Measurements from ENCODE around the gene FAM124B.
A peak's percentile ranks its signal among the peaks of the same experiment; 100 is the strongest.
"Not testable (repeated sequence)": the region's sequence is repeated elsewhere in the genome, so short reads cannot be mapped to it uniquely, and the experiment has no call there.

Gene FAM124B

DNA sequence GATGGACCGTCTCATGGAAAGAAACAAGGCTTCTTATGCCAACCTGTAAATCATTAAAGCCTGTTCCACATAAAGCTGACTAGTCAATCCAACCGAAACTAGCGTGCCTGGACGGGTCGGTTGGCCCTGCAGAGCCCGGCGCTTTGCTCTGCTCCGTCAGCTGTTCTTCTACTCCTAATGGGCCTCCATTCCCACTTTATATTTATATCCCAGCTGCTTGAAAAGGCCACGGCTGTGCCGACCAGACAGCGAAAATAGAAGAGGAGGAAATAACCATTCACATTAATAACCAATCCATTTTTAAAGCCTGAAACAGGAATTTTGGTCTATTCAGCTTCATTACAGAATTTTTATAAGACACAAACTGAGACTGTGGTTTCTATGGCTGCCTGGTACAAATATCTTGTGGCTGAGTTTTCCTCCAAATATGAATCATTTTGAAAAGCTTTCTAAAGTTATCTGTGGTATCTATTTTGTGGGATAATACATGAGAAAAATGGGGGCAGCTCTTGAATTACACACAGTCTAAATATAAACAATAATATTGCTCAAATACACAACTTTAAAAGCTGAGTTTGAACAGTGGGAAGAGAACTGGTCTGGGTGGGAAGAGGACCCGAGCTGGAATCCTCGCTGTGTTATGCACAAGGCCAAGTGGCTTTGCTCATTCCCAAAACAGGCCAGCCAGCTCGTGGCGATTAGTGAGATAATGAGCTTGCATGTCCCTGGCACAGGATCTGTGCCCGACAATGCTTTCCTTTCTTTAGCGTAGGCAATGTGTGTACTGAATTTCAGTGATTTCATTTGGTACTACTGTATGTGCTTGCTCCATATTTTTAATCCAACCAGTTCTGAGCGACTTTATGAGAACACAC is 10.5 kb upstream of the FAM124B start:
- DNase-seq: no peak

DNA sequence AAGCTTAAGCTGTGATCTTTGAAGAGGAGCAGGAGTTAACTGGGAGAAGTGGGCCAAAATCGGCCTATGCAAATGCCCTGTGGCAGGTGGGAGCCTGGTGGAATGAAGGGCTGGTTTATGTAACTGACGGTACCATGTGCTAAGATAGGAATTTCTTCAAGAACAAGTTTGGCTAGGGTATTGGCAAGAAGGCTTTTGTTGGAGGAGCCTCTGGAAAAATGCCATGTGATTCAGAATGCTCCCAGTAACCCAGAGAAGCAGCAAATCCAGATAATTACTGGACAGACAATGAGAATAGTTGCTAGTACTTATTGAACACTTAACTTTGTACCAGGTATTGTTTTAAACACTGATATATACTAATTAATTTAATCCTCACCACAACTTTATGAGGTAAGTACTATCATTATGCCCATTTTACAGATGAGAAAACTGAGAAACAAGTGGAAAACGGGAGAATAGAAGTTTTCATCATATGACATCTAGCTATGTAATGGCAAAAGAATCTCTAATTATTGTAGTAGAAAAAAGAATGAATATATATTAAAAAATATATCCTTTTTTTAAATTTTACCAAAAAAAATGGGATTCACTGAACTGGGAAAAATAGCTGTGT is 9.1 kb upstream of the FAM124B start:
- DNase-seq: no peak

DNA sequence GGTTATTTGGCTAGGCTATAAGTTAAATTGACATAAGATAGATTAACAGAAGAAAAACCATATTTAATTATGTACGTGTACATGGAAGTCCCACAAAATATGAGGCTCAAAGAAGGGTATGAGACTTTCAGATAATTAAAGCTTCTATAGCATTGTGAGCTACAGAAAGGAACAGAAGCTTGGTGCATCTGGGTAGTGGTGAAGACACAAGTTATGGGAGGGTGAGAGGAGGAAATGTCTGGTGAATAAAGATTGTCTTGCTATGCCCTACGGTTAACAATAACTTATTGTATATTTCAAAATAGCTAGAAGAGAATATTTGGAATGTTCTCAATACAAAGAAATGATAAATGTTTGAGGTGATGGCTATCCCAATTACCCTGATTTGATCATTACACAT is 6.8 kb upstream of the FAM124B start:
- no peak for DNase-seq

DNA sequence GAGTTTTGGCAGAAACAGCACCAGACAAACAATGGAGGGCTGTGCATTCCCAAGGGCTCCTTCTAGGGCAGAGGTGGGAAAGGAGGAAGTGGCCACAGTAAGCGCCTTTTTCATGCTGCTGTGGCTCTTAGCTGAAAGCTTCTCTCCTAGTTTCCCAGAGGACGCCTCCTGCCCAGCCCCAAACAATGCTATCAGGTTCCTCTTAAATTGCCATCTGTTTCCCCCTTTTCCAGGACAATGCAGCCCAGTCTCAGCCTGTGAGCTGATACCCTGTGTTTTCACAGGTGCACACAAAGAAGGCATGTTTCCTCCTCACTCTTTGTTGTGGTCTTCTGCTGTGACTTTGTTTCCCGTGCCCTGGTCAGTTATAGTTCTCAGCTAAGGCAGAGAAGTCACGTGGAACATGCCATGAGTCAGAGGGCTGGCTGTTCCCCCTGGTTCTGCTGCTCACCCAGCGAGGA is 5.4 kb upstream of the FAM124B start:
- peak; percentile 25 to 49 (median 42) for DNase-seq

DNA sequence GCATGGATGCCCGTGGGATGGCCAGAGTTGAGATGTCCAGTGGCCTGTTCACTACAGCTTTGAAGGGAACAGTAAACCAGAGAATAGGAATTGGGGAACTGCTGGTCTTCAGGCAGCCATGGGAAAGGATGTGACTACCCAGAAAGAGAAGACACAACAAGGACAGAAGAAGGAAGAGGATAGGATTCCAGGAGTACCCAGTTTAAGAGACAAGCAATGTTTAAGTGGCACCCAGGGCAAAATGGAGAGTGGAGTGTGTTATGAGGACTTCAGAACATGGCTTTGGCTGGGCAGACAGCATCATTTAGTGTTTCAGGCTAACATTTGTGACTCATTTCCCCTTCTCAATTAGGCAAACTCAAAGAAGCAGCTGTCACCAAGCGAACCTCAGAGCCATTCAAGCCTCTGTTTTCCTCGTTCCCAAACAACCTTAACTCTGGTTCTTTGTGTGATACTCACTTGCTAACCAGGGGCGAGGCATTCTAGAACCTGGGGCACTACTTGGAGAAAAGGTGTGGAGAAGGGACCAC is 4.0 kb upstream of the FAM124B start:
- DNase-seq: peak; percentile 15 to 51 (median 35)

DNA sequence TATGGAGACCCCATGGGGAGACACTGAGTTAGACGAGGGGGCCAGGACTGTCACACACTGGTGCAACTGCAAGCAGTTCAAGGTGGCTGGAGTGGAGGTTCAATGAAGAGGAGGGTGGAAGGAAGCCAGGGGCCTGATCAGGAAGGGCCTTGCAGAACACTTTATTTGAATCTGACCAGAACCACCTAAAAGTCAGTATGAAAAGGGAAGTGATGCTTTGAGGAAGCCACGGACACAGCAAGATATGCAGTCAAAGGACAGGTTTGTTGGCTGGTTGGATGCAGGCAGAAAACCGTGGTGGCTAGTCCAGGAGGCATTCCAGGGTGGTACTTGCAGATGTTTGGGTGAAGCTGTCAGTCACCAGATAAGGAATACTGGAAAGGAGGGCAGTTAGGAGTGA is 3.5 kb upstream of the FAM124B start:
- DNase-seq: peak; percentile 27 to 58 (median 48)

DNA sequence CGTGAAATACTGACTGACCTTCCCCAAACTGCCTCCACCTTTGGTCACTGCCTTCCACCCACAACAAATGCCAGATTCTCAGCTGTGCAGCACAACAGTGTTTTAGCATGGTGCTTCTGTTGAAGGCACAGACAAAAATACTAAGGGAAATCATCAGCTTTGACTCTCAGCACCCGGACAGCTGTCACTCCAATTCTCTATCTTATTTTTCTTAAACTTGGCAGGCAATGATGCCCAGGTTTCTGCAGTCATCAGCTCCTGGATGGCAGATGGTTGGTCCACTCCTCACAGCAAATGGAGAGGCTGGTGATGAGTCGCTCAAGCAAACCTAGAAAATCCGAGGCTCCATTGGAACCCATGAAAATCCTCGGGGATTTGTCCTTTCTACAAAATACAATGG is 2.9 kb upstream of the FAM124B start:
- DNase-seq: no peak

DNA sequence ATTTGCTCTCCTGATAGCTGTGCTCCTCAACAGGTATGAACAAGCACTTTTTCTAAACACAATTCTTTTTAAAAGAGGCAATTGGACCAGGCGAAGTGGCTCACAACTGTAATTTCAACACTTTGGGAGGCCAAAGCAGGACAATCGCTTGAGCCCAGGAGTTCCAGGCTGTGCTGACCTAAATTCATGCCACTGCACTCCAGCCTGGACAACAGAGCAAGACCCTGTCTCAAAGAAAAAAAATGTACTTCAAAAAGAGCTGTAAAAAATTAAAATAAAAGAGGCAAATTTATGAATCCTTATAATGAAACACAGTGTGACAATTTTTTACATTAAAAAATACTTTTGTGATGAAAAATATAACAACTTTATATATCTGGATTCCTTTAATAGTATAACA is 1.8 kb upstream of the FAM124B start:
- DNase-seq: no peak

DNA sequence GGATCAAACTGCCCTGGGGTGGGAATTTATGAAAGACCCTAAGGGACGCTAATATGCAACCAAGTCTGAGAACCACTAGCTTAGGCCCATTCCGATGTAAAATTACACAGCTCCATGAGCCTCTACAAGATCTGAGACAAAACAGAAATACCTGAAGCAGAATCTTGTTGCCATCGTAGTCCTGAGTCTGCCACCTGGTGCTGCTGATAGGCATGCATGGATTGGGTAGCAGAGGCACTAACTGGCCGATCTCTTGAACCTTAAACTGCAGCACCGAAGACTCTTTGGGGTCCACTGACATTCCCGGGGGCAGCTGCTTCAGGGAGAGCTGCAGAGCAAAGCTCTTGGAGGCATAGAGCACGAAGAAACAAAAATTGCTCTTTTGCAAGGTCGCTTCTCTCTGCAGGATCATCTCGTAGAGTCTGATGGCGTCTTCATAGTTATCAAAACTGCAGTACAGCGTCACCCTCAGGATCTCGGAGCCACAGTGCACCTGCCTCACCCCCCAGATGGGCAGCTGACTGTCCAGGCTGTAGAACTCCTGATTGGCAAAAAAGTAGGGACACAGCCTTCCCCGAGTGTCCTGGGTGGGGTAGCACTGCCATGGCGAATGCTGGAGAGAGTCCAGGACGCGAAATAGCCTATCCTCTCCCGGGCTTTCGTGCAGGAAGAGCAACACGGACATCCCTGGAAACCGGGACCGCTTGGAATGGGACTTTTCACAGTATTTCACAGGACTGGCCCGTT is 848 bp downstream of the FAM124B start:
- DNase-seq: peak in 3 of 4 experiments; percentile 8 to 15 (median 11)

DNA sequence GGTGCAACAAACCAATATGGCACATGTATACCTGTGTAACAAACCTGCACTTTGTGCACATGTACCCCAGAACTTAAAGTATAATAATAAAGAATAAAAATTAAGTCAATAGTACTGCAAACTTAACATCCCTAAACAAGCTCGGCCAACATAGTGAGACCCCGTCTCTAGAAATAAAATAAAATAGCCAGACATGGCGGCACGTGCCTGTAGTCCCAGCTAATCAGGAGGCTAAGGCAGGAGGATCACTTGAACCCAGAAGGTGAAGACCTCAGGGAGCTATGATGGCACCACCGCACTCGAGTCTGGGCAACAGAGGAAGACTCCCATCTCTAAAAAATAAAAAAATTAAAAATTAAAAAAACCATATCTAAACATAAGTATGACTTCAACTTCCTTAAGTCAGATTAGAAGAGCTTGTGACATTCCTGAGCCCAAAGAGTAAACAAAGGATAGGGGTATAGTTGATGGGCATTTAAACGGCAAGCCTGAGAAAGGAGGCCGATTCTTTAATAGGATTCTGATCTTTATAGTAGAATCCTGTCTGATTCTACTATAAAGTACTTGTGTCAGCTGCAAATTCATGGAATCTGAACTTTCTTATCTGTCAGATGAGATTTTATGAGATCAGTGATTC is 1.6 kb downstream of the FAM124B start:
- peak in 1 of 4 experiments; percentile 16 for DNase-seq

DNA sequence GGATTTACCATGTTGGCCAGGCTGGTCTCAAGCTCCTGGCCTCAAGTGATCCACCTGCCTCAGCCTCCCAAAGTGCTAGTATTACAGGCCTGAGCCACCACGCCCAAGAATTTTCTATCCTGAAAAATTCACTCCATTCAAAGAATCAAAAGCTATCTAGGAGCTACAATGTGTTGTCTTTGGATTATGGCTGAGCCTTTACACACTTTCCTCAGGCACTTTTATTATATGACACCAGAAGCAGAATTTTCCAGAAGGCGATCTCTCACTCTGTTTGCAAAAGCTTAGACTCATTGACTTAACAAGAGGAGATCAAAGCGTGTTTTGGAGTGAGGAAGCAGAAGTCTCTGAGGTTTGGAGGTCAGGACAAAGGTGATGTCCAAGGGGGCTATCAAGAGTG is 3.6 kb downstream of the FAM124B start:
- DNase-seq: no peak

DNA sequence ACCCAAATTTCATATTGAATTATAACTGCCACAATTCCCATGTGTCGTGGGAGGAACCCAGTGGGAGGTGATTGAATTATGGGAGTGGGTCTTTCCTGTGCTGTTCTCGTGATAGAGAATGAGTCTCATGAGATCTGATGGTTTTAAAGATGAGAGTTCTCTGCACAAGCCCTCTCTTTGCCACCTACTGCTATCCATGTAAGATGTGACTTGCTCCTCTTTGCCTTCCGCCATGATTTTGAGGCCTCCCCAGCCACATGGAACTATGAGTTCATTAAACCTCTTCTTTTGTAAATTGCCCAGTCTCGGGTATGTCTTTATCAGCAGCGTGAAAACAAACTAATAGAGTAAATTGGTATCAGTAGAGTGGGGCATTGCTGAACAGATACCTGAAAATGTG is 4.8 kb downstream of the FAM124B start:
- DNase-seq: not testable (repeated sequence)

DNA sequence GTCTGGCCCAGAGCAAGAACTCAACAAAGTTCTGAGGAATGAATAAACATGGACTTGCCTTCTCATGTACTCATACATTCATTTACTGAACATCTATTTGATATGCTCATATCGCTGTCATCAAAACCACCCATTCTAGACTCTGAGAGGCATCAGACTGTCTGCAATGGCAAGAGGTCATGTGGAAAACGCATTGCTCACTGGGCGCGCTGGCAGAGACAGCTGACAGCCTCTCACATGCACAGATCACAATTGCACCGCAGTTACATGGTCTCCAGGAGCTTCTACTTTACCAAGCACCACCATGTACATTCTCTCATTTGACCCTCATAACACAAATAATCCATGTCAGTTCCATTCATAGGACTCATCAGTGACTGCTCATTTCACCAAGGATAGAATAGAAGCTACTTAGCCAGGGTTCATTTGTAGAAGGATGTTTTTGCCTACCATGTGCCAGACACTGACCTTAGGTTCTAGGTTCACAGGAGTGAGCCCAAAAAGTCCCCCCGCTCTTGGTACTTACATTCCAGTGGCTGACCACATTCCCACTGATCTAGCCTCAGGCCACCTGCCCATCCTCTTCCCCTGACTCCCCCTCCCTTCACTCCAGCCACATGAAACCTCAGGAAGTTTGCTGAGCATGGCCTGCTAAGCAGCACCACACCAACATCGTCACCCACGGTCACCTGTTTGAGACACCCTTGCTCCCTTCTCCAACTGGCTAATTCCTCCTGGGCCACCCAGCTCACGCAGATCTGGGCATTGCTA is 6.1 kb downstream of the FAM124B start:
- DNase-seq: no peak

DNA sequence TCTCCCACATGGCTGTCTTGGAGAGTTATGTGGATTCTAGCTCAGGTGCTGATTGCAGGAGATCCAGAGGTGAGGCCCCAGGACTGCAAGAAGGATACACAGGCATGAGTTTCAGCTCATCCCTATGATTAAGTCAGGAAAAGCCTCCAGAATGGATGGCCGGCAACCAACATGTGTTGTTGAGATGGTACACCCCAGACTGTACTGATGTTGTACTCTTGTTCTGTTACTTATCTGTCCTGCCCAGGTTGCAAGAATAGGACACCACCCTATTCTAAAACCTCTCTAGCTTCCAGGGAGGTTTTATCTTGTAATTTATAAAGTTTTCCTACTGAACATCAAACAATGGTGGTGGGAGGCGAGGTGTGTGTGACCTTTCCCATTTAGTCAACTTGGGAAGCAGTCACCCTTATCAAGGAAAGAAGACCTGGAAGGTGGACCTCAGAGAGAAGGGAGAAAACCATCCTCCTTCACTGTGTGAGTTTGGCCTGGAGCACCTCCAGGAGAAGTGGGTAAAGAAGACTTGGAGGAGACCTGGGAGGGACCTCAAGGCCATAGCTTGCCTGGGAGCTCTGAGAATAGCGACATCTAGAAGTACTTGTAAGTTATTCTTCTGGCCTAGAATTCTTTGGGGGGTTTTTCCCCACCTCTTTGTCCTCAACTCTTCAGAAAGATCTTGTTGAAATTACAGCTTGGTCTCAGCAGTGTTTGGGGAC is 8.6 kb downstream of the FAM124B start:
- no peak for DNase-seq

DNA sequence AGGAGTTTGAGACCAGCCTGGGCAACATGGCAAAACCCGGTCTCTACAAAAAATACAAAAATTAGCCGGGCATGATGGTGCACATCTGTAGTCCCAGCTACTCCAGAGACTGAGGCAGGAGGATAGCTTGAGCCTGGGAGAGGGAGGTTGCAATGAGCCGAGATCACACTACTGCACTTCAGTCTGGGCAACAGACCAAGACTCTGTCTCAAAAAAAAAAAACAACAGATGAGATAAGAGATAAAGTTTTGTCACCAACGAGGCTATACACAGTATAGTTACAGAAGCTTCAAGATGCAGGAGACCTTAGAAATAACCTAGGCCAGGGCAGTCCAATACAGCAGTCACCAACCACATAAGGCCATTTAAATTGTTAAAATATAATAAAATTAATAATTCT is 9.4 kb downstream of the FAM124B start:
- no peak for DNase-seq

DNA sequence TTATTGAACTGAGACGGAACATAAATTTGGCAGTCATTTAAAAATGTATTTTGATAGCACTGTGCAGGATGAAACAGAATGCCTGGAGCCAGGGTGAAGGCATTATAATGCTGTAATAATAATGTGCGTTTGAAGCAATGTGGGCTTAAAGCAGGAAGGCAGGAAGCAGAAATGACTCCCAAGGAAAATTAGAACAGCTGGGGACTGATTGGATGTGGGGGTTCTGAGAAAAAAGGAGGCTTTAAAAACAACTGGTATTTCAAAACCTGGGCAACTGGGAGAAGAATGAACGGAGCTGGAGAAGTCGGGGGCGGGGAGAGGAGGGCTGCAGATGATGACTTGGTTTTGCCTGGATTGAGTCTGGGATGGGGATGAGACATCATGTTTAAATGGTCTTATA is 12.6 kb downstream of the FAM124B start:
- DNase-seq: no peak

DNA sequence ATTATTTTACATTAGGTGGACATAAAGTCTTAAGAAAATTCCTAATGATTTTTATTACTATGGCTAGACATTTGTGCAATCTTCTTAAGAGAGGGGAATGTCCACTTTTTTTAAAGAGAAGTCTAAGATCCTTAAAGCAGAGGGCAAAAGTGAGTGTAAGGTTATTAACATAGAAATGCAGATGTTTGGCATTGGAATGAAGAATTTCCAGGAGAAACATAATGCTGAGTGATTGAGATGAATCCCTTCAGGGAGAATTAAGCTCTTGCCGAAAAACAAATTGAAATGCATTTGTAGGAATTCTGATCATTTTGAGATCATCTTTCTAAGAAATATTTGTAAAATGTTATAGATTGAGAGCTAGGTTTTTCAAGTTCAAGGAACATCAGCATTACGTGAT is 15.0 kb downstream of the FAM124B start:
- DNase-seq: no peak

DNA sequence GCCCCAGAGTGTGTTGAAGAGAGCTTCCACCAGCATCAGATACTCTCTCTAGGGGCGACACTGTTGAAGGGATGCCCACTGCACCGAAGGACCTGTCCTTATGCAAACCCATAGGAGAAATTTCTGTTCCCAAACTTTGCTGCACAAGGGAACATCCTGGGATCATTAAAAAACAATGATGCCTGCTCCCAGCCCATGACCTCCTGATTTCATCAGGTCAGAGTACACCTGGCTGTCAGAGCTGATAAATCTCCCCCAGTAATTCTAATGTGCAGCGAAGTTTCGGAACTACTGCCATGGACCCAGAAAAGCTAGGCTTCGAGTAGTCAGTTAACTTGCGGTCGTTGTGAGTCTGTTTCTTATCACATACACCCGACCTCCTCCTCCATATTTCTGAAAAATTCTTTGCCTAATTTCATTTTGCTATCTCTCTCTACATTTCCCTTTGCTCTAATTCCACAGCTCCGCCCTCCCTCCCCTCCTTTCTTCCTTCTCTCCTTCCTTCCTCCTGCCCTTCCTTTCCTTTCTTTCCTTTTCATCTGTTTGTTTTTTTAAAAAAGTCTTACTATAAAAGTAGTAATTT is 18.8 kb downstream of the FAM124B start:
- no peak for DNase-seq

DNA sequence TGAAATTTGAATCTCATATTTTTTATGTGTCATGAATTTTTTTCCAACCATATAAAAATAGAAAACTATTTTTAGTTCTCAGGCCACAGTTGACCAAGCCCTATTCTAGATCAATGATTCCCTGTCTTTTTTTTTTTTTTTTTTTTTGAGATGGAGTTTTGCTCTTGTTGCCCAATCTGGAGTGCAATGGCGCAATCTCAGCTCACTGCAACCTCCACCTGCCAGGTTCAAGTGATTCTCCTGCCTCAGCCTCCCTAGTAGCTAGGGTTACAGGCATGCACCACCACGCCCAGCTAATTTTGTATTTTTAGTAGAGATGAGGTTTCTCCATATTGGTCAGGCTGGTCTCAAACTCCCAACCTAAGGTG is 19.6 kb downstream of the FAM124B start:
- not testable (repeated sequence) for DNase-seq

DNA sequence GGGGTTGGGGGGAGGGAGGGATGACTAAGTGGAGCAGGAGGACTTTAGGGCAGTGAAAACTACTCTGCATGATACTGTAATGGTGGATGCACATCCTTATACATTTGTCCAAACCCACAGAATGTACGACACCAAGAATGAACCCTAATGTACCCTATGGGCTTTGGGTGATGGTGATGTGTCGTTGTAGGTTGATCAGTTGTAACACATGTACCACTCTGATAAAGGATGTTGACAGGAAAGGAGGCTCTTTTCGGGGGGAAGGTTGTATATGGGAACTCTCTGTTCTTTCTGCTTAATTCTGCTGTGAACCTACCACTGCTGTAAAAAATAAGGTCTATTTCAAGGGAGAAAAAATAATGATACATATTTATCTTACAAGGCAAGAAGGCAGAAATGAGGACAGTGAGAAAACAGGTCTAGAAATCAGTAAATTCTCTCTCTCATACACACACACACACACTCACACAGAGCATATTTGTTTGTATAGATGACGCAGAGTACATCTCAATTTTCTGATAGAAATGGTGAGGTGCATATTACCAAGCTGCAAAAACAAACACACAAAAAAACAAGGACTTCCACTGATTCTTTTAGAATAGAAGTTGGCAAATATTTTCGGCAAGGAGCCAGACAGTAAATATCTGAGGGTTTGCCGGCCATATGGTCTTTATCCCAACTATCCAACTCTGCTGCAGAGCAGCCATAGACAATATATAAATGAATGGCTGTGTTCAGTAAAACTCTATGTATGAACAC is 20.2 kb downstream of the FAM124B start:
- no peak for DNase-seq
